Stimulated activated CD4-positive, alpha-beta T cell treated with anti-CD3 and anti-CD28 coated beads, Interleukin-1b, Interleukin-23, amount 100 ng/mL, for 1 hour (primary cell): Measurements from ENCODE around the gene CCNQ.

Source experiments
- DNase-seq, 2 donors: peaks; one replicate each; pipeline ENCODE4 v3.0.0-alpha.2; 2020; ENCODE audit warnings: low read depth in 2 of 2

Gene CCNQ

DNA sequence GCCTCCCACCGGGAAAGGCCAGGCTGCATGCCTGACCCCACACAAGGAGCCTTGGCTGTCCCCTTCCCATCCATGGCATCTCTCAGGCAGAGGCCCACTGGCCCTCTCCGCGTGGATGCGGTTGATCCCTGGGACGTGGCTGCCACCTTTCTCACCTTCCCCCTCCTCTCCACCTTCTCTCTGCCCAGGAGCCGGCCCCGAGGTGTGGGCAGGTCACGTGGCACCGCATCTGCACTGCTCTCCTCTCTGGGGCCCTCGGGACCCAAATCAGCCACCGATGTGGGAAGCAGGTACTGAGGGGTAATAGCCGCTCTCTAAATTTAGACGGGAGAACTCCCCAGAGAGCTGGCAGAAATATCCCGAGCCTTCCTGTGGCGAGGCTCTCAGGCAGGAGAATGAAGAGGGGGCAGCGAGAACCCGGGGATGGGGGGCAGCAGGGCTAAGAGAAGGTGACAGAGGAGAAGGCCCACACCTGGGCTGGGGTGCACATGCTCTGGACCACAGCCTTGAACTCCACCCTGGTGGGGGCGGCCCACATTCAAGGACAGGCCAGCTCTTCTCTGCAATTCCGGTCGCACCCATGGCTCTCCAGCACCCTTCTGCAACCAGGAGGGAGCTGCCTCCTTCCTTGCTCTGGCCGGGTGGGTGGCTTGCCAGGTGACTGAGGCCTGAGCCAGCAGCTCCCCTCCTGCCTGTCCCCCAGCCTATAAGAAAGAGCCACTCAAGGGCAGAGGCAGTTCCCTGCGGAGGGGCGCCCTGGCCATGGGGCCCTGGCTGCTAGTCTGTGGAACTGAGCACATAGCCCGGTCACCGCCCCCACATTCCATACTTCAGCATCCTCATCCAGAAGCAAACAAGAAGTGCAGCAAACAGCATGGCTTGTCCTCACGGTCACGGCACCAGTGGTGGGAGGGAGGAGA is 38.4 kb upstream of the CCNQ start:
- DNase-seq = no peak

DNA sequence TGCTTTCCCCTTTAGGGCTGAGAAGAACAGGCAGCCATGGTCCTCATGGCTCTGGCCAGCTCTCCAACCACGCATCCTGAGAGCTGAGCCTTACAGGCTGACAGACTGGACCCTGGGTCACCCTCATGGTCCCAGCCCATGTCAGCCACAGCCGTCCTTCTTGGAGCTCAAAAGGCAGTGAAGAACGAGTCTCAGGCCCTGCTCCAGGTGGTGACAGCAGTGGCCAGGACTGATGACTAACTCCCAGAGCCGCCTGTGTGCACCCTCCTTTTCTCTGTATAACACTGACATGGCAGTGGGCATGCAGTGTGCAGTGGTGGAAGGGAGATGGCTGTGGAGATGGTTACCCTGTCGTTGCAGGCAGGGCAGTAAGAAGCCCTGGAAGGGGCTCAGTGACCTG is 37.8 kb upstream of the CCNQ start:
- DNase-seq = no peak

DNA sequence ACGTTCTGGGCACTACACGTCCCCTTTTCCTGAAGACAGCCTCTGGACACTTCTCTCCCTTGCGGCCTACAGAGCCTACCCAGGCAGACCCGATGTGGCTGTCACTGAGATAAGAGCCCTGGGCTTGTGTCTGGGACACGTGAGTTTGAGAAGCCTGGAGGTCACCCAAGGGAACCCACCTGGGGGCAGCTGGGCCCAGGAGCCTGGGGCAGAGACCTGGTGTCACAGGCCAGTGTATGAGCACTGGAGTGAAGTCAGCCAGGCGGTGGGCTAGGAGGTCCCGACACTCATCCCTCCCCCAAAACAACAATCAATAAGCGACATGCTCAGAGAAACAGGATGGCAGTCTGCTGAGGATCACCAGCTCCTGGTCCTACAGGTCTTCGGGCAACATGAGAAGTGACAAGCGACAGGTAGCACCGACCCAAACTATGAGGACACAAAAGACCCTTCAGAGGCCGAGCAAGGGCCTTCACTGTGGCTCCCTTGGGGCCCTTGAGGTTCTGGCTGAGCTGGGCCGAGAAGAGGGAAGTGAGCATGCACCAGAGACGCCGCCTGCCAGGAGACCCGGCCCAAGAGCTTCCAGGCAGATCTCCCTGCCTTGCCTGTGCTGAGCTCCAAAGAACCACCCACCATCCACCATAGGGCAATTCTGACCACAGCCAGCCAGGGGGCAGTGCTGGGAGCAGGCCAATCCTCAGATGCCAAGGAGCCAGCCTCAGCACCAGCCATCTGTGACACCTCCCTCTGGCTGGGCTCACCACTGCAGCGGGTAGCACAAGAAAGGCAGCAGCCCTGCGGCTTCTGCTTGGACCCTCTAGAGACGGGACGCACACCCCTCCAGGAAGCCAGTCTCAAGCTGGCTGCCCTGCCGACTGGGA is 37.1 kb upstream of the CCNQ start:
- no peak for DNase-seq

DNA sequence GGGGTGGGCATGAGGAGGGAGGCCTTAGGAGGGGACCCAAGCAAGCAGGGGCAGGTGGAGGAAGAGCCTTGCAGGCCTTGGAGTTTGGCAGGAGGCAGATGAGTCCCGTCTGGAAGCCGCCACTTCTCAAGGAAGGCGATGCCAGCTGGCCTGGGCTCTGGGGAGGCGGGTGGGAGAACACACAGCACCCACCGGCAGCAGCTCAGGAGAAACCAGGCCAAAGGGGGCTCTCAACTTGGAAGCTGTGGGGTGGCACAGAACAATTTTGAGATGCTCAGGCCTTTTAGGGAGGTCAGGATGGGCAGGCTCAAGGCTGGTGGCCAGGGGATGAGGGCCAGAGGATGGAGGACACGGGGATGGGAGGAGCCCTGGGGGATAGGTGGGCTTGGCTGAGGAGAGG is 36.4 kb upstream of the CCNQ start:
- no peak for DNase-seq

DNA sequence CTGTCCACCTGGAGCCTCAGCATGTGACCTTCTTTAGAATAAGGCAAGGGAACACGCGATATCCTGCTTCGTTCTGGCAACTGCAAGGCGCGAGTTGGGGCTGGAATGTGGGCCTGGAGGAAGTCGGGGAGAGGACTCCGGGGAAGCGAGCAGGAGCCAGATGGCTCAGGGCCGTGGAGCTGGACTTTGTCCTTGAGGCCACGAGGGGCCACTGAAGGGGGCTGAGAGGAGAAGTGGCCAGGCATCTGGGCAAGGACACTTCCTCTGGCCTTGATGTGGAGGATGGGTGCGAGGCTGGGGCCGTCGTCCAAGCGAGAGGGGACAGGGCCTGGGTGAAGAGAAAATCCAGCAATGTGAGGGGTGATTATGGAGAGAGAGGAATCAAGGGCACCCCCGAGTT is 35.9 kb upstream of the CCNQ start:
- DNase-seq = no peak

DNA sequence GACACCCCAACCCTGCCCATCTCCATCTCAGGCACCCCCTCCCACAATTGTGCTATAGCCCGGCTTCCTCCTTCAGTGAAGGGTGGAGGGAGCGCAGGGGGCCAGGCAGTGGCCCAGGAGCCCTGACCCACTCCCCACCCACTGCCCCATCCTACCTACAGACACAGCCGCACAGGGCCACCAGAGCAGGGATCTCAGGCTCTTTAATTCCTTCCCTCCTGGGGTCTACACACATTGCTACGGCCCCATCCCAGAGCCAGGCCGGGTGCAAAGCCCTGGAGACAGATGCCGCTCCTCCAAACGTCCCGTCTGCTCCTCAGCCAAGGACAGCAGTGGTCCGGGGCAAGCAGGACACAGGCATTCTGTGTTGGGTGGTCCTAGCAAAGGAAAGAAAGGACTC is 35.3 kb upstream of the CCNQ start:
- no peak for DNase-seq

DNA sequence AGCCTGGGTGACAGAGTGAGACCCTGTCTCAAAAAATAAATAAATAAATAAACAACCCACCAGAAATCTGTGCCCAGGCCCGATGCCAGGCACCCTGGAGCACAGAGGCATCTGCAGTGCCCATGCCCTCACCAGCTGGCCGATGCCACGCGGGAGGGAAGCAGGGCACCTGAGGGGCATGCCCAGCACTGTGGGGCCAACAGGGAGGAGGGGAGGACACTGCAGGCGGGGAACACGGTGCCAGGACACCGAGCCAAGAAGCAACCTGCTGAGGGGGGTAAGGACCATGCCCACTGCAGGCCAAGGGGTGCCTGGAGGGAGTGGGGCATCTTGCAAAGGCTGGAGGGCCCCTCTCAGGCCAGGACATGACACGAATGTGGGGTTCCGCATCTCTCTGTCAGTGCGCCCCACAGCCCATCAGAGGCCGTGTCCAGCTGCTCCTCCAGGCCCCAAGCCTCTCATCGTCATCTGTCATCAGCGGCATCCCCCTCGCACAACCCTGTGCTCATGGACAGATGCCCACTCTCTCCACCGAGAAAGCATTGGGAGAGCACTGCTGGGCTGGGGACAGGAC is 34.8 kb upstream of the CCNQ start:
- DNase-seq = no peak

DNA sequence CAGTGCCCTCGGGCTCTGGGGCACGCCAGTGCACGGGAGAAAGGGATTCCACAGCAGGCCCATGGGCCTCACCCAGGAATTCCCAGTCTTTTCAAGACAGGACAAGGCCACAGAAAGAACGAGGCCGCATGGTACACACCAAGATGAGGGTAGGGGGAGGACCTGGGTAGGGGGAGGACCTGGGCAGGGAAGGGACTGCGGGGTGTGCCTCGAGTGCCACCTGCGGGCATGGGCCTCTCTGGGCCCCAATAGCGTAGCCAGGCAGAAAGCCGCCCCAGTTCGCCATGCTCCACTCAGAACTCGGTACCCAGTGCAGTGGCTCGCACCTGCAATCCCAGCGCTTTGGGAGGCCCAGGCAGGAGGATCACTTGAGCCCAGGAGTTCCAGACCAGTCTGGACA is 34.1 kb upstream of the CCNQ start:
- DNase-seq = no peak

DNA sequence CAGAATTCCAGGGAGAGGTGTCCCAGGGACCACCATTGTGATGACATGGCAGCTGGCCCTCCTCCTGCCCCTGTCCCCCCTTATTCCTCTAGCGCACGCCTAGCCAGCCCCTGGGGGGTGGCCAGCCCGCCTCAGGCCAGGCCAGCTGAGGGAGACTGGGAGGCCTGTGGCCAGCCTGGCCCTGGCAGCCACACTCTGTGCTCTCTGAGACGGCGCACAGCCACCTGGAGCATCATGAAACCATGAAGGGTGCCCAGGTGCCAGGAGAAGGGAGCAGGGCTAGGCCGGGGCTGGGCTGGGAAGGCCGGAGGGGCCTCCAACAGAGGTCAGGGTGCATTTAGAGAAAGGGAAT is 33.6 kb upstream of the CCNQ start:
- no peak for DNase-seq

DNA sequence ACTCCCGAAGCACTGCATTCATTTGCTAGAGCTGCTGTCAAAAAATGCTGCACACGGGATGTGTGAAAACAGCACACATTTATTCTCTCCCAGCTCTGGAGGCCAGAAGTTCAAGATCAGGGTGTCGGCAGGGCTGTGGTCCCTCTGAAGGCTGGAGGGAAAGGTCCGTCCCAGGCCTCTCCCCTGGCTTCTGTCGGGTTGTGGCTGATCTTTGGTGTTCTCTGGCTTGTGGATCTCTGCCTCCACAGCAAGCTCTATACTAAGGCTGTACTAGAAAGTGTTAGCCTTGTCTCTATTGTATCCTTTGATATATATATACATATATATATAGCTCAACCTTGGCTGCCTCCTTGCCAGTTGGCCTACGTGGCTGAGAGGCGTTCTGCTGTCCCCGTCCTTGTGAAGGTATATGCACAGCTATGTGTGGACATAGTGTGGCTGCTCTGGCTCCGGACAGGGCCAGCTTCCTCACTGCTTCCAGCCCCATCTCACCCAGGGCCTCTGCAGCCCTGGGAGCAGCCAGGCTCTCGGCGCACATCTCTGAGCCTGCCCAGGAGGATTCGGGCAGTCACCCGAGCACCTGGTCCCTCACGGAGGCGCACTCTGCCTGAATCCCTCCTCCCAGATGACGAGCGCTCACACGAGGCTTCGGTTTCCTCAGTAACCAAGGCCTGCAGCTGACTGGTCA is 33.1 kb upstream of the CCNQ start:
- DNase-seq = no peak

DNA sequence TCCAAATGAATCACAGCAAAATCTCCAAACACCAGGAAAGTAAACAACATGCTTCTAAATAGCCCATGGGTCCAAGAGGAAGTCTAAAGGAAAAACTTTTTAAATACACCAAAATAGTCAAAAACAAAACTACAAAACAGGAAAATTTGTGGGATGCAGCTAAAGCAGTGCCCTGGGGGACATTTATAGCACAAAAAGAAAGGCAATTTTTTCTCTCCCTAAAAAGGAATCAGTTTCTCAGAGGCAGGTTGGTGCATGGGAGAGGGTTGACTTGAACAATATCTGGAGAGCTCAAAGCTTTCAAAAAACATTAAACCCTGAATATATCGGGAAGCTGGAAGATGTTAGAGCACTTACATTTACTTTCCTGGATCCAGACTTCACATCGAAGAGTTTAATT is 32.4 kb upstream of the CCNQ start:
- no peak for DNase-seq

DNA sequence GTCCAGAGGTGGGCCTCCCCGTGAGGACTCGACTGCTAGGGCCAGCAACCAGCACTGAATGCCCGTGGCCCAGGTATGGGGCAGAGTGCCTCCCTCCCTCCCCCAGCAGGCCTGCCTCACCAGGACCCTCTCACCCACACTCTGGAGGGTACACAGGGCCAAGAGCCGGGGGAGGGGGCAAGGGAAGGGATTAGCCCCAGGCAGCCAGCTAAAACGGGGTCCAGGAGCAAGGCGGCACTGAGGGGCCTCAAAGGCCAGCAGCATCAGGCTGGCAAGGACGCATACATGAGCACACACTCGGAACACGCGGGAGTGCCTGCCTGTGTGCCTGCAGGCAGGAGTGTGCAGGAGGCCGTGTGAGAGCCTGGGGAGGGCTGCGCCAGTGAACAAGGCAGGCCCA is 29.7 kb upstream of the CCNQ start:
- no peak for DNase-seq

DNA sequence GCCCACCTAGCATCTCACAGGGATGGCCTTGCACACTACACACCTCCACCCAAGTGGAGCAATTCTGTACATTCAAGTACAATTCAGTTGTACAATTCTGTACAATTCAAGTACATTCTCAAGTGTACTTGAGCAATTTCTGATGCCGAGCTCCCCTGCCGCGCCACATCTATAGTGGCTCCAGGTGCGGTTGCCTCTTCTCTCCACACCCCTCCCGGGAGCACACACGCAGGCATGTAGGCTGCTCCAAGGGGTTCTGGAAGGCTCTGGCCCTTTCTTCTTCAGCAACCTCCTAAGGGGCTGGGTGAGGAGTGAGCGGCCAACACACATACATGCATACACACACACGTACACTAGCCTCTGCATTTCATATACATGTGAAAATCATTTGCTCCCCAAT is 29.2 kb upstream of the CCNQ start:
- no peak for DNase-seq

DNA sequence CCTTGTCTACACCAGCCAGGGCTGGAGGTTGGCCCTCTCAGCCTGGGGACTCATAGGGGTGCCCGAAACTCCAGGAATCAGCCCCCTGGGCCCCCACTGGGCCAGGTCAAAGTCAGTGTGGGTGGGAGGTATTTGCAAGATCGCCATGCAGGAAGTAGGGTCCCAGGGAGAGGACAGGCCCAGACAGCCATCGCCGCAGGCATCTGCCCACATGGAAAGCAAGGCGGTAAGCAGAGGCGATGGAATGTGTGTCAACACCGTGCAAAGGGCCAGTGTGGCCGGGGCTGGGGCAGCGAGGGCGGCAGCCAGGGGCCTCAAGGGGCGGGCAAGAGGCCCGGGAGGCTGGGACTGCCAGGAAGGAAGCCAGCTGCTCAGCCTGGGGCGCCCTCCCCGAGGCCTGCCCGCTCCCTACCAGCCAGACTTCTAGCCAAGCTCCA is 28.8 kb upstream of the CCNQ start:
- no peak for DNase-seq

DNA sequence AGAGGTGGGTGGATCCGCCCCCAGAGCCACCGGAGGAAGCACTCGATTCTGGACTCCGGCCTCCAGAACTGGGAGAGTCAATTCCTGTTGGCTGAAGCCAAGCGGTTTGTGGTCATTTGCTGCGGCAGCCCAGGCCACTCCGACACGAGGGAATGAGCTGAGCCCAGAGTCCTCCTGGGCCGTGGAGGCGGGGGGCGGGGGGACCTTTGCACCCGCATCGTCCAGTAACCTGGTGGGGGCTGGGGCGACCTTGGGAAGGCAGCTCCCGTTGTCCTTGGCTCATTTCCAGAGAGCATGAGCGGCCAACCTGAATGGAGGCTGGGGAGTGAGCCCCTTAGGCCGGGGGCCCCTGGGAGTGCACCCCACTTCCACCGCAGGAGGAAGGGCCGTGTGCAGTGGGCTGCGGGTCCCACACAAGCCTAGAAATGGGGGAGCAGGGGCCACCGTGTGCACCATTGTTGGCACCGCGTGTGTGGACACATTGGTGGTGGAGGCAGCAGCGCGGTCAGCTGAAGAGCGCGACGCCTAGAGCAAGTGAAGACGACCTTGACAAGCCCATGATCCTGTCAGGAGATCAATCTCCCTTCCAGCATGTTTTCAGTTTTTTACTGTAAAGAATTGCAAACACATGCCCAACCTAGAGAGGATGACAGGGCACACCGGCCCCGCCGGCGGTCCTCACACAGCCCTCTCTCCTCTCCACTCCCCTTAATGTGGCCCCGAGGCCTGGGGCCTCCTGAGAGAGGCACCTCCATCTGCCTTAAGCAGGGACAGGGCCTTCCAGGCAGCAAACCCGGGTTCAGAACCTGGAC is 28.1 kb upstream of the CCNQ start:
- DNase-seq = no peak

DNA sequence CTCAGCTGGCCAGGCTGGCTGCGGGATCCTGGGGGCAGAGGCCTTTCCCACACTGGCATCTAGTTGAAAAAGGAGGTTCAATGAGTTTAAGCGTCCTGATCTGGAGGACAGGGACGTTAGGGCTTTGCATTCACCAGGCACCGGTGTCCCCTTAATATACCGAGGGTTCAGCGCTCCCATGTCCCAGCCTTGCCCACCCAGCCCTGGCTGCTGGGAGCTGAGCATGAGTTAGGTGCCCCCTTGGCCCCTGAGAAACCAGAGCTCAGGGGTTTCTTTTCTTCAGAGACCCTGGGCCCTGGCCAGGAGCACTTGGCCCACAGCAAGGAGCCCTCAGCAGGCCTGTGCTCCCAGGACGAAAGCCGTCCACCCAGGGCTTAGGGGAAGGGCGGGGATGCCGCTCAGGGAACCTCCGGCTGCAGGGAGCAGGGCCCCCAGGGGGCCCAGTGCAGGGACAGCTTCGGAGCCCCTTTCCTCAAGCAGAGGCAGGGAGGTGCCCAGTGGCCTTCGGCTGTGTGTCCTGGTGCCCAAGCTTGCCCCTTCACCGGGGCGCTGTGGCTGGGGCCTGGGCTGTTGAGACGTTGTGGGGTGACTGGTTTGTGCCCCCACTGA is 27.2 kb upstream of the CCNQ start:
- no peak for DNase-seq

DNA sequence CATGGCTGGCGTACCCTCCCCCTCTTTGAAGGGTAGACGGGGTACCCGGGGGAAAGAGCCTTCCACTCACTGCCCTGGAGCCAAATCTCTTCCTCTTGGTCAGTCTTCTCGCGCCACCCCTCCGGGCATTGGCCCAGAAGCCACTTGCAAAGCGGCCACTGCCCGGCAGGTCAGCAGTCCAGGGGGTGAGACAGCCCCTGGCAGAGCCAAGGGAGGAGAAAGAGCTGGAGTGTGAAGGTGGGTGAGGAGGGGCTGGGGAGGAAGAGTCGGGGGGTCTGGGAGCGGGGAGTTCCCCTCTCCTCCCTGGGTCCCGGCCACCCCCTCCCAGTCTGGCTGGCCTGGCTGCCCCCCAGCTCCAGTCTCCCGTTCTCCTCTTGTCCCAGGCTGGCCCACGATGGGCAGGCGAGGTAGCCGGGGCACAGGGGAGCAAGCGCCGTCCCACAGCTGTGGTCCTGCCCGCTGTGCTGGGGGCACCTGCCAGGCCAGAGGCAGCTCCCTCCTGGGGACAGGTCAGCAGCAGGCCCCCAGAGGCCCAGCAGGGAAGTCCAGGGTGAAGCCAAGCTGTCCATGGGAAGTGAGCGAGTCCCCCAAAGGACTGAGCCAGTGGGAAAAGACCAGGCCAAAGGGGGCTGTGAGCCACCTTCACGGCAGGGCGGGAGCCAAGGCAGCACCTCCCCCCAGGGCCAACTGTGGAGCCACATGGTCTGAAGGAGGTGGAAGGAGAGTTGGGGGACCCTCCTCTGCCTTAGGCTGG is 26.5 kb upstream of the CCNQ start:
- no peak for DNase-seq

DNA sequence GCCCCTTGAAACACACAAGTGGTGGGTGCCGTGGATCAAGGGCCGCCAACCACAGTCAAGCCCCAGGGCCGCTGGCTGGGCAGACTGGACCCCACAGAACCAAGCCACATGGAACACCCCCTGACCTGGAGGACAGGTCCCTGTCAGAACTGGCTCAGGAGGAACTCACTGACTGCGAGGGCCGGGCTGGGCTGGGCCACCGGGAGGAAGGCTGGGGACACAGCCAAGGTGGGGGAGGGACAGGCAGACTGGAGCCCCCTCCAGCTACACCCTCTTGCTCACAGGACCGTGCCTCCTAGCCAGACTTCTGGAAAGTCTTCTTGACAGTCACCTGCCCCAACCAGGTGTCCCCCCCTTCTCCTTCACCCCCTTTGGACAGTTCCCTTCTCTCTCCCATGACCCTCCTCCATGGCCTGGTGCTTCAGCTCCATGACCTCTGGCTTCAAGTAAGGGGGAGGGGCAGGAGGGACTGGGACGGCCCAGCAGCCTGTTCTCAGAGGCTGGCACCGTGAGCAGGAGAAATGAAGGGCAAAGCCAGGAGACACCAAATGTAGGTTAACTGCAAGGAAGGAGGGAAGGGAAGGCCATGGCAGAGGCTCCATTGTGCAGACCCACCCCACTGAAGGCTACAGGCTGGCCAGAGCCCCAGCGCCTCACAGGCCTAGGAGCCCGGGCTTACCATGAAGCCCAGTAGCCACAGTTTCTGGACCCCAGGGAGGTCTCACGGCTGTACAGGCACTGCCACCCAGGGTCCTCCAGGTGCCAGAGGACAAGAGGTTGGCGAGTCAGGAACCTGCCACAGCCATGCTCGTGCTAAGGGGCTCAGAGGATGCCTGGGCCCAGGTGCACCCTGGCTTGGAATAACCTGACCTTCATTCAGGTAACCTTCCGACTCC is 25.5 kb upstream of the CCNQ start:
- no peak for DNase-seq
